K562 (cell line): ENCODE data around the gene TBC1D2. TPM values are rescaled to one million over a fixed set of nuclear protein-coding genes. Genes with fewer than 3 reads are reported as not detected.

Source experiments
- FOXJ3 ChIP-seq: sonication (generic); formaldehyde crosslinking; IDR thresholded peaks from 2 replicates; pipeline ENCODE4 v1.4.0; 2020; ENCODE audit warnings: mild to moderate bottlenecking, missing genetic modification reagents
- LARP7 ChIP-seq: fragments of 450-650 bp; IDR thresholded peaks from 2 replicates; pipeline ENCODE4 v1.6.1; 2016
- MGA ChIP-seq: fragments of 450-650 bp; IDR thresholded peaks from 2 replicates; pipeline ENCODE4 v1.6.1; 2016; ENCODE audit warnings: mild to moderate bottlenecking, moderate library complexity
- MITF ChIP-seq: IDR thresholded peaks from 2 replicates; pipeline ENCODE4 v1.6.1; 2014; ENCODE audit warnings: antibody characterized with exemption
- NEUROD1 ChIP-seq: fragments of 150-350 bp; IDR thresholded peaks from 2 replicates; pipeline ENCODE4 v1.6.1; 2014; ENCODE audit warnings: borderline replicate concordance, low read length, low read depth; ENCODE audit not compliant: partially characterized antibody
- RBM14 ChIP-seq: fragments of 200-400 bp; formaldehyde crosslinking; IDR thresholded peaks from 2 replicates; pipeline ENCODE4 v1.6.1; 2018; ENCODE audit warnings: low read depth, mild to moderate bottlenecking, low read length, moderate library complexity, borderline replicate concordance; ENCODE audit not compliant: insufficient read depth
- RERE ChIP-seq: sonication (generic); formaldehyde crosslinking; IDR thresholded peaks from 2 replicates; pipeline ENCODE4 v1.8.0; 2023; ENCODE audit warnings: missing genetic modification reagents, mild to moderate bottlenecking, borderline replicate concordance
- polyA plus RNA-seq, 8 experiments: library from polyadenylated mRNA; depleted of rRNA in 4 of 8; stranded (reverse) in 5 of 8; unstranded in 3 of 8; fragments of >200 nt; fragmentation: Nextera tagmentation in 2 of 8; fragmentation: Illumina TruSeq in 1 of 8; extraction: Ambion mirVana in 2 of 8; extraction: Trizol in 1 of 8; gene quantifications; 2 replicates each; pipeline versions ENCODE4 v1.2.1 to v1.2.3, GENCODE V29; 2011 to 2014; ENCODE audit warnings: inconsistent platforms in 1 of 8, missing spikeins in 1 of 8
- total RNA-seq, 7 experiments: library from RNA; depleted of rRNA in 6 of 7; stranded (reverse); fragments of >200 nt in 6 of 7; fragmentation: Illumina TruSeq in 2 of 7; extraction: Trizol in 2 of 7; gene quantifications; 2 replicates each; pipeline versions ENCODE4 v1.2.1 to v1.2.3, GENCODE V29; 2011 to 2021; ENCODE audit warnings: low replicate concordance in 1 of 7

Gene TBC1D2
- total and polyA plus RNA-seq, 9 of the 15 experiments (the other 6 are each of a cell fraction or from before 2014, with no cell fraction given): 0.10 to 7.0 (median 2.5) TPM

GRCh38 chr9:98191671-98192502 lies 63.6 kb downstream of the TBC1D2 start (continued):
- TF ChIP-seq MGA: 0 out of 2 replicates have a peak, but pooled peaks have one; percentile 5
- no peak for TF ChIP-seq MITF
- TF ChIP-seq RBM14: 0 out of 2 replicates have a peak, but pooled peaks have one; percentile 45
- no peak for TF ChIP-seq NEUROD1
- no peak for TF ChIP-seq RERE (CRISPR knock-in tag)
- TF ChIP-seq FOXJ3 (CRISPR knock-in tag): no peak
- no peak for TF ChIP-seq LARP7
